ENCODE measurements around the gene BRIP1.

- no peak for TF ChIP-seq SIN3A (IDR thresholded peaks at IDR 0.05; ENCODE audit: low read depth, low read length)
- TF ChIP-seq, protein P1, sequence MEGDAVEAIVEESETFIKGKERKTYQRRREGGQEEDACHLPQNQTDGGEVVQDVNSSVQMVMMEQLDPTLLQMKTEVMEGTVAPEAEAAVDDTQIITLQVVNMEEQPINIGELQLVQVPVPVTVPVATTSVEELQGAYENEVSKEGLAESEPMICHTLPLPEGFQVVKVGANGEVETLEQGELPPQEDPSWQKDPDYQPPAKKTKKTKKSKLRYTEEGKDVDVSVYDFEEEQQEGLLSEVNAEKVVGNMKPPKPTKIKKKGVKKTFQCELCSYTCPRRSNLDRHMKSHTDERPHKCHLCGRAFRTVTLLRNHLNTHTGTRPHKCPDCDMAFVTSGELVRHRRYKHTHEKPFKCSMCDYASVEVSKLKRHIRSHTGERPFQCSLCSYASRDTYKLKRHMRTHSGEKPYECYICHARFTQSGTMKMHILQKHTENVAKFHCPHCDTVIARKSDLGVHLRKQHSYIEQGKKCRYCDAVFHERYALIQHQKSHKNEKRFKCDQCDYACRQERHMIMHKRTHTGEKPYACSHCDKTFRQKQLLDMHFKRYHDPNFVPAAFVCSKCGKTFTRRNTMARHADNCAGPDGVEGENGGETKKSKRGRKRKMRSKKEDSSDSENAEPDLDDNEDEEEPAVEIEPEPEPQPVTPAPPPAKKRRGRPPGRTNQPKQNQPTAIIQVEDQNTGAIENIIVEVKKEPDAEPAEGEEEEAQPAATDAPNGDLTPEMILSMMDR (IDR thresholded peaks at IDR 0.05 in 2 of 3, conservative IDR thresholded peaks at IDR 0.05 in 1 of 3; ENCODE audit: control insufficient read depth in 2 of 3, extremely low read depth in 1 of 3, insufficient read depth in 1 of 3, low read depth in 3 of 3, low read length in 3 of 3) = no peak
- no peak for TF ChIP-seq CBX5 (IDR thresholded peaks at IDR 0.05; ENCODE audit: low read depth)
- TF ChIP-seq JUND (IDR thresholded peaks at IDR 0.05; ENCODE audit: low read depth, low read length) = no peak
- no peak for TF ChIP-seq HDAC6 (IDR thresholded peaks at IDR 0.05; ENCODE audit: unreplicated experiment)
- TF ChIP-seq ESRRA (IDR thresholded peaks at IDR 0.05; ENCODE audit: low read length) = no peak
- TF ChIP-seq MEF2B (IDR thresholded peaks at IDR 0.05; ENCODE audit: partially characterized antibody, poor library complexity, severe bottlenecking) = no peak
- no peak for TF ChIP-seq ZNF622 (IDR thresholded peaks at IDR 0.05)
- TF ChIP-seq ZNF274 (IDR thresholded peaks at IDR 0.05; ENCODE audit: insufficient read depth, insufficient read length) = no peak
Measured at GRCh38 chr17:61907361-61907760, 44.0 kb upstream of the BRIP1 start.
